ENCODE results near the gene ABCE1.
"Not testable (repeated sequence)": the region's sequence is repeated elsewhere in the genome, so short reads cannot be mapped to it uniquely, and the experiment has no call there.

The ABCE1 gene

DNA sequence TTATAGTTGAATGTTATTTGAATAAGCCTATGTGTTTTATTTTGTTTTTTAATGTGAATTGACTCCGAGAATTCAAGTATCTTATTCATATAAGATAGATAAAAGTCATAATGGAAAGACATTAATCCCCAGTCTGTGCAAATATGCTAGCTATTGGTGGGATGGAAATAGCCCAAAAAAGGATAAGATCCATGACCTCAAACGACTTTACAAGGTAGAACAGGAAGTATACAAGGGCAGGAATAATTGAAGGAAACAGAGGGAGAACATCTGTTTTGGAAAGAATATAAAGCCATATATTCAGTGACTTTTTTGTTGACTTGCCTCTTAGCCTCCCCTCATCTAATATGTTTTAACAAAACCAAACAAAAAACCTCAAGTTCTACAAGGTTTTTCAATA is 9.0 kb downstream of the ABCE1 start:
- H3K9me3 ChIP-seq (ENCODE audit: control insufficient read depth, low read depth, low read length) = no peaks in the 10 kb centered on the region
- H3K27me3 ChIP-seq (ENCODE audit: control insufficient read depth, insufficient read depth, low read length) = no peaks in the 10 kb centered on the region
- H3K9ac ChIP-seq (ENCODE audit: low read length) = no peak overlapping the region
- no peak overlapping the region for H3K27ac ChIP-seq (ENCODE audit: low read length)
- H3K4me1 ChIP-seq (ENCODE audit: control insufficient read depth, low read depth, low read length) = no peaks in the 10 kb centered on the region
- H3K4me3 ChIP-seq (ENCODE audit: low read length) = no peak overlapping the region
- H3K36me3 ChIP-seq (ENCODE audit: control insufficient read depth, low read depth, low read length) = peaks cover 76% of the 10 kb centered on the region

DNA sequence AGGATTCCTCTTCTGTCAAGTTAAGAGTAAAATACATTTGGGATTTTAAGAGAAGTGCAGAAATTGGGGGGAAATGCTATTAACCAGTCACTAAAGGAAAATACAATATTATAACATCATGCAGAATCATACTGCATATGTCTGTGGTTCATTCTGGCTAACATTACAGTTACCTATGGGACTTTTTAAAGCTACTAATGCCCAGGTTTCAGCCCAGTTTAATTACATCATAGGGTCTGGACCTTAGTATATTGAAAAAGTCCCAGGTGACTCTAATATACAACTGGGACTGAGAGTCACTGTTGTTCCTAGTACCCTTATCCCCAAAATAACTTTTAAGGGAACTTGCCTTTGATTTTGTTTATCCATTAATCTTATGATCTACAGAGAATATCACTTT is 10.0 kb downstream of the ABCE1 start:
- Histone ChIP-seq H3K36me3 (ENCODE audit: control insufficient read depth, low read depth, low read length) (peaks cover 86% of the 10 kb centered on the region), H3K9ac (ENCODE audit: low read length) (no peak overlapping the region)

GRCh38 chr4:145125396-145125795 is 27.3 kb downstream of the ABCE1 start:
- Histone ChIP-seq H3K27ac (ENCODE audit: low read length) (no peak overlapping the region), H3K27me3 (ENCODE audit: control insufficient read depth, insufficient read depth, low read length) (no peaks in the 10 kb centered on the region), H3K4me1 (ENCODE audit: control insufficient read depth, low read depth, low read length) (no peaks in the 10 kb centered on the region), H3K36me3 (ENCODE audit: control insufficient read depth, low read depth, low read length) (peaks cover 84% of the 10 kb centered on the region), H3K9me3 (ENCODE audit: control insufficient read depth, low read depth, low read length) (no peaks in the 10 kb centered on the region), H3K9ac (ENCODE audit: low read length) (no peak overlapping the region), H3K4me3 (ENCODE audit: low read length) (no peak overlapping the region)

More for the DNA sequence above, 10.0 kb downstream of the ABCE1 start:
- H3K27me3 ChIP-seq (ENCODE audit: control insufficient read depth, insufficient read depth, low read length) = no peaks in the 10 kb centered on the region
- H3K9me3 ChIP-seq (ENCODE audit: control insufficient read depth, low read depth, low read length) = no peaks in the 10 kb centered on the region
- H3K4me1 ChIP-seq (ENCODE audit: control insufficient read depth, low read depth, low read length) = no peaks in the 10 kb centered on the region
- H3K27ac ChIP-seq (ENCODE audit: low read length) = no peak overlapping the region
- H3K4me3 ChIP-seq (ENCODE audit: low read length) = no peak overlapping the region

DNA sequence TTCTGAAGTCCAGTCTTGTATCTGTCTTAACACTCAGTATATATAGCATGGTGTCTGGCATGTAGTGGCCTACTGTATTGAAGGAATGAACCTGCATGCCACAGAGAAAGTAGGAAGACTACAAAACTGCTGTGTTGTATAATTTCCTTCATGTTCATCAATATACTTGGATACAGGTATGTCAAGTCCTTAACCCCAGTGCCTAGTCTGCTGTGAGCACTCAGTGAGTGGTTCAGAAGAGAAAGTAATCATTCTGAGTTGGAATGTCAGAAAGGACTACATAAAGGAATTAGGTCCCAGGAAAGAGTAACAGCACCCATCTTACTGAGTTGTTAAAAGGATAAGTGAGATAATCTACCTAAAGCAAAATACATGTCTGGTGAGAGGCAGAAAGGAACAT is 32.0 kb downstream of the ABCE1 start:
- Histone ChIP-seq H3K36me3 (ENCODE audit: control insufficient read depth, low read depth, low read length) (peaks cover 38% of the 10 kb centered on the region), H3K9me3 (ENCODE audit: control insufficient read depth, low read depth, low read length) (no peaks in the 10 kb centered on the region), H3K27ac (ENCODE audit: low read length) (no peak overlapping the region), H3K9ac (ENCODE audit: low read length) (no peak overlapping the region), H3K4me3 (ENCODE audit: low read length) (no peak overlapping the region), H3K27me3 (ENCODE audit: control insufficient read depth, insufficient read depth, low read length) (no peaks in the 10 kb centered on the region), H3K4me1 (ENCODE audit: control insufficient read depth, low read depth, low read length) (no peaks in the 10 kb centered on the region)

- no peaks in the 10 kb centered on the region for H3K4me1 ChIP-seq (ENCODE audit: control insufficient read depth, low read depth, low read length)
- no peak overlapping the region for H3K9ac ChIP-seq (ENCODE audit: low read length)
- H3K27me3 ChIP-seq (ENCODE audit: control insufficient read depth, insufficient read depth, low read length) = no peaks in the 10 kb centered on the region
- H3K36me3 ChIP-seq (ENCODE audit: control insufficient read depth, low read depth, low read length) = peaks cover 30% of the 10 kb centered on the region
- no peak overlapping the region for H3K27ac ChIP-seq (ENCODE audit: low read length)
- H3K9me3 ChIP-seq (ENCODE audit: control insufficient read depth, low read depth, low read length) = no peaks in the 10 kb centered on the region
- no peak overlapping the region for H3K4me3 ChIP-seq (ENCODE audit: low read length)
These were observed 32.8 kb downstream of the ABCE1 start for GRCh38 chr4:145130788-145131399.

- peaks cover 21% of the 10 kb centered on the region for H3K36me3 ChIP-seq (ENCODE audit: control insufficient read depth, low read depth, low read length)
- H3K27ac ChIP-seq (ENCODE audit: low read length) = no peak overlapping the region
- H3K9ac ChIP-seq (ENCODE audit: low read length) = no peak overlapping the region
- no peak overlapping the region for H3K4me3 ChIP-seq (ENCODE audit: low read length)
- H3K27me3 ChIP-seq (ENCODE audit: control insufficient read depth, insufficient read depth, low read length) = no peaks in the 10 kb centered on the region
- H3K9me3 ChIP-seq (ENCODE audit: control insufficient read depth, low read depth, low read length) = no peaks in the 10 kb centered on the region
- H3K4me1 ChIP-seq (ENCODE audit: control insufficient read depth, low read depth, low read length) = no peaks in the 10 kb centered on the region
These were observed 33.7 kb downstream of the ABCE1 start for GRCh38 chr4:145131848-145132247.

DNA sequence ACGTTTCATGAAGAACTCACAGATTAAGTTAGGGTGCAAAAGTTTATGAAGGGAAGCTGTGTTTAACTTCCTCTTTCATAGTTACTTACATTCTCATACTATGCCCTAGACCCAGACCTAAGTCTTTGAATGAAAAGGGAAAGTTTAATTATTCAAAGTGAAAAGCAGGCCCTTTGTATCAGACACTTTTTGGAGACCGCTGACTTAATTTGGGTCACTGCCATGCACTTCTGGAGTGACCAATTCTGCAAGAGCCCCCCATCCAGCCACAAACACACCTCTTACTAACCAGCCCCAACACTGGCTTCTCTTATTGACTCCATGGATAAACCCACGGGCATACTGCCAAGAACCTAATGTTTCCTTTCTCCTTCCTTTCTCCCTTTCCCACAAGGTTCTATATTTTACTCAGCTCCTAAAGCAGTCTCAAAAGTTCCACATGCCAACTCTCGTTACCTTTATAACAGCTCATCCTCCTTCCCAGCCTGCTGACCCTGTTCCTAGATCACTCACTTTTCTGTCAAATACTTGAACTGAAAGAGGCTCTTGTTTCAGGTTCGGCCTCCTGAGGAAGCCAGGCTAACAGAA is 34.5 kb downstream of the ABCE1 start:
- H3K9ac ChIP-seq (ENCODE audit: low read length) = no peak overlapping the region
- H3K9me3 ChIP-seq (ENCODE audit: control insufficient read depth, low read depth, low read length) = no peaks in the 10 kb centered on the region
- peaks cover 16% of the 10 kb centered on the region for H3K36me3 ChIP-seq (ENCODE audit: control insufficient read depth, low read depth, low read length)
- H3K4me1 ChIP-seq (ENCODE audit: control insufficient read depth, low read depth, low read length) = no peaks in the 10 kb centered on the region
- H3K27me3 ChIP-seq (ENCODE audit: control insufficient read depth, insufficient read depth, low read length) = no peaks in the 10 kb centered on the region
- H3K27ac ChIP-seq (ENCODE audit: low read length) = no peak overlapping the region
- H3K4me3 ChIP-seq (ENCODE audit: low read length) = no peak overlapping the region

GRCh38 chr4:145136219-145136618 is 38.1 kb downstream of the ABCE1 start:
- H3K27ac ChIP-seq (ENCODE audit: low read length); H3K9ac ChIP-seq (ENCODE audit: low read length); H3K4me3 ChIP-seq (ENCODE audit: low read length); H3K4me1 ChIP-seq (ENCODE audit: control insufficient read depth, low read depth, low read length); H3K9me3 ChIP-seq (ENCODE audit: control insufficient read depth, low read depth, low read length); H3K27me3 ChIP-seq (ENCODE audit: control insufficient read depth, insufficient read depth, low read length): not testable (repeated sequence)
- H3K36me3 ChIP-seq (ENCODE audit: control insufficient read depth, low read depth, low read length) = peaks cover 34% of the 10 kb centered on the region

DNA sequence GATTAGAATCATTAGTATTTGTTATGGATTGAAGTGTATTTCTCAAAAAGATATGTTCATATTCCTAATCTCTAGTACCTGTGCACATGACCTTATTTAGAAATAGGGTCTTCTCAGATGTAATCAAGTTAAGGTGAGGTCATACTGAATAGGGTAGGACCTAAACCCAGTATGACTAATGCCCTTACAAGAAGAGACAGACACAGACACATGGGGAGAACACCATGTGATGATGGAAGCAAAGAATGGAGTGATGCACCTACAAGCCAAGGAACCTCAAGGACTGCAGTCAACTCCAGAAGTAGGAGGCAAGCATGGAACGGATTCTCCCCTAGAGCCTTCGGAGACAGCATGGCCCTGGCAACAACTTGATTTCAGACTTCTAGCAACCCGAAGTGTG is 50.9 kb downstream of the ABCE1 start:
- no peak overlapping the region for H3K27ac ChIP-seq (ENCODE audit: low read length)
- H3K4me1 ChIP-seq (ENCODE audit: control insufficient read depth, low read depth, low read length) = no peaks in the 10 kb centered on the region

GRCh38 chr4:145153181-145153903 is 55.2 kb downstream of the ABCE1 start:
- H3K36me3 ChIP-seq (ENCODE audit: control insufficient read depth, low read depth, low read length) = peaks cover 56% of the 10 kb centered on the region
- no peaks in the 10 kb centered on the region for H3K27me3 ChIP-seq (ENCODE audit: control insufficient read depth, insufficient read depth, low read length)
- no peaks in the 10 kb centered on the region for H3K4me1 ChIP-seq (ENCODE audit: control insufficient read depth, low read depth, low read length)
- H3K9me3 ChIP-seq (ENCODE audit: control insufficient read depth, low read depth, low read length) = no peaks in the 10 kb centered on the region
- H3K9ac ChIP-seq (ENCODE audit: low read length) = no peak overlapping the region
- no peak overlapping the region for H3K27ac ChIP-seq (ENCODE audit: low read length)
- H3K4me3 ChIP-seq (ENCODE audit: low read length) = no peak overlapping the region

More for the DNA sequence above, 50.9 kb downstream of the ABCE1 start:
- peaks cover 79% of the 10 kb centered on the region for H3K36me3 ChIP-seq (ENCODE audit: control insufficient read depth, low read depth, low read length)
- no peak overlapping the region for H3K9ac ChIP-seq (ENCODE audit: low read length)
- H3K4me3 ChIP-seq (ENCODE audit: low read length) = no peak overlapping the region
- H3K9me3 ChIP-seq (ENCODE audit: control insufficient read depth, low read depth, low read length) = no peaks in the 10 kb centered on the region
- no peaks in the 10 kb centered on the region for H3K27me3 ChIP-seq (ENCODE audit: control insufficient read depth, insufficient read depth, low read length)

DNA sequence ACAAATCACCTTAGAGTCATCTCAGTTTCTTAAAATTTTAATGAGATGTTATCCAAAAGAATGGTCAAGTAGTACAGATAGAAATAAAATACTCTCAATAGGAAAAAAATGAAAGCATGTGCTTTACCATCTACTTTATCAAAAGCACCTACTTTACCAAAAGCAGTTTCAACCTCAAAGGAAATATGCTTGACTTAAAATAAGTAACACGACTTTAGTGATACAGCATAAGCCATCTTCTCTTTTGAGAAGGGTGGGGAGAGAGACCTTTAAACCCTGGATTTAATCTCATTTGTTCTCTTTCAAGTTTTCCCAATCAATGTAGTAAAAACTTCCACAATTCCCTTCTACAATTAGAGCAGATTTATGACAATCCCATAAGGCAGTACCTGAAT is 55.8 kb downstream of the ABCE1 start:
- peaks cover 57% of the 10 kb centered on the region for H3K36me3 ChIP-seq (ENCODE audit: control insufficient read depth, low read depth, low read length)

GRCh38 chr4:145154573-145154972 is 56.5 kb downstream of the ABCE1 start:
- Histone ChIP-seq H3K27me3 (ENCODE audit: control insufficient read depth, insufficient read depth, low read length) (no peaks in the 10 kb centered on the region), H3K4me1 (ENCODE audit: control insufficient read depth, low read depth, low read length) (no peaks in the 10 kb centered on the region), H3K27ac (ENCODE audit: low read length) (no peak overlapping the region), H3K4me3 (ENCODE audit: low read length) (no peak overlapping the region), H3K36me3 (ENCODE audit: control insufficient read depth, low read depth, low read length) (peaks cover 56% of the 10 kb centered on the region), H3K9ac (ENCODE audit: low read length) (no peak overlapping the region), H3K9me3 (ENCODE audit: control insufficient read depth, low read depth, low read length) (no peaks in the 10 kb centered on the region)

More for the DNA sequence above, 55.8 kb downstream of the ABCE1 start:
- Histone ChIP-seq H3K4me1 (ENCODE audit: control insufficient read depth, low read depth, low read length) (no peaks in the 10 kb centered on the region), H3K9ac (ENCODE audit: low read length) (no peak overlapping the region), H3K4me3 (ENCODE audit: low read length) (no peak overlapping the region), H3K27me3 (ENCODE audit: control insufficient read depth, insufficient read depth, low read length) (no peaks in the 10 kb centered on the region), H3K27ac (ENCODE audit: low read length) (no peak overlapping the region), H3K9me3 (ENCODE audit: control insufficient read depth, low read depth, low read length) (no peaks in the 10 kb centered on the region)

Measured in iPS-18a (cell line).